HepG2 (cell line): ENCODE data around the gene TTYH2. TPM values are rescaled to one million over a fixed set of nuclear protein-coding genes. Genes with fewer than 3 reads are reported as not detected.

ENCODE experiments used
- ATAC-seq: fragments of 200-7000 bp; cut with Tn5 transposase; 3 replicates; pipeline ENCODE4 v1.9.1; 2020; ENCODE audit warnings: mild to moderate bottlenecking, moderate library complexity
- BruUV-seq: library from RNA; stranded (reverse); fragments of 400-500 nt; replicated peaks from 2 replicates; lab custom pipeline; 2021; lab: Mats Ljungman, UMichigan
- CTCF ChIA-PET: fragments of 300-600 bp; formaldehyde crosslinking; extraction: SDS; loops from one replicate; lab custom pipeline; 2021; ENCODE audit warnings: low total read pairs, inconsistent platforms, low intra/inter-chr PET ratio; lab: Yijun Ruan, JAX
- POLR2A ChIA-PET: fragments of 350-600 bp; sonication (Branson Sonifier 250); formaldehyde crosslinking; loops from one replicate; lab custom pipeline; 2020; ENCODE audit warnings: antibody characterized with exemption, inconsistent platforms; lab: Yijun Ruan, JAX
- DNase-seq: peaks from one replicate; pipeline ENCODE4 v3.0.0-alpha.2; 2015; ENCODE audit warnings: low spot score
- FAIRE-seq: peaks from 3 replicates; lab custom pipeline; 2011; peaks lifted over from hg19 to GRCh38; lab: Jason Lieb, UNC
- H2AFZ ChIP-seq: one replicate; pipeline ENCODE4 v1.6.1; 2011; ENCODE audit warnings: low read length, inconsistent platforms
- H3K27ac ChIP-seq: fragments of 300-600 bp; 3 replicates; pipeline ENCODE4 v1.8.0; 2011; ENCODE audit warnings: mixed run types, mild to moderate bottlenecking, mixed read lengths, low read length, inconsistent platforms; ENCODE audit not compliant: insufficient read depth; ENCODE audit errors: extremely low read length
- H3K27me3 ChIP-seq, 2 experiments: fragments of 200-600 bp in 1 of 2; 2 replicates in 1 of 2; 3 replicates in 1 of 2; pipeline versions ENCODE4 v1.6.0 to v1.8.0; 2011; ENCODE audit warnings: low read length in 2 of 2, mild to moderate bottlenecking in 2 of 2, moderate library complexity in 2 of 2, inconsistent platforms in 1 of 2; ENCODE audit not compliant: insufficient read depth in 2 of 2, control insufficient read depth in 1 of 2
- H3K36me3 ChIP-seq, 2 experiments: fragments of 200-600 bp in 1 of 2; replicated peaks in 1 of 2; 2 replicates in 1 of 2; 3 replicates in 1 of 2; pipeline versions ENCODE4 v1.5.1 to v1.8.0; 2011; ENCODE audit warnings: low read length in 2 of 2, inconsistent platforms in 1 of 2; ENCODE audit not compliant: insufficient read depth in 2 of 2, control insufficient read depth in 1 of 2
- H3K4me1 ChIP-seq: 2 replicates; pipeline ENCODE4 v1.5.1; 2012; ENCODE audit warnings: low read length, inconsistent platforms; ENCODE audit not compliant: insufficient read depth
- H3K4me2 ChIP-seq: 2 replicates; pipeline ENCODE4 v1.6.0; 2011; ENCODE audit warnings: low read depth, low read length, inconsistent platforms
- H3K4me3 ChIP-seq, 3 experiments: fragments of 200-600 bp in 1 of 3; sonication (generic), shearing (Covaris generic) in 1 of 3; replicated peaks in 1 of 3; 2 replicates each; pipeline ENCODE4 v1.5.1; 2011 to 2016; ENCODE audit warnings: low read length in 3 of 3, inconsistent platforms in 2 of 3, low read depth in 2 of 3, mild to moderate bottlenecking in 2 of 3, control low read depth in 1 of 3, mixed read lengths in 1 of 3; ENCODE audit not compliant: insufficient read depth in 1 of 3
- H3K79me2 ChIP-seq: one replicate; pipeline ENCODE4 v1.6.1; 2011; ENCODE audit warnings: low read length, inconsistent platforms; ENCODE audit not compliant: insufficient read depth
- H3K9ac ChIP-seq: 2 replicates; pipeline ENCODE4 v1.6.0; 2011; ENCODE audit warnings: mild to moderate bottlenecking, low read depth, low read length, inconsistent platforms; ENCODE audit not compliant: insufficient read depth
- H3K9me3 ChIP-seq: 2 replicates; pipeline ENCODE4 v1.5.1; 2012; ENCODE audit warnings: mild to moderate bottlenecking, low read length
- H4K20me1 ChIP-seq: 2 replicates; pipeline ENCODE4 v1.6.0; 2011; ENCODE audit warnings: inconsistent platforms, mild to moderate bottlenecking, low read length, moderate library complexity; ENCODE audit not compliant: insufficient read depth
- DMAP1 ChIP-seq: IDR thresholded peaks from 2 replicates; pipeline ENCODE4 v1.6.1; 2016
- NFKB2 ChIP-seq: sonication (generic); formaldehyde crosslinking; IDR thresholded peaks from 2 replicates; pipeline ENCODE4 v1.4.0; 2020; ENCODE audit warnings: missing genetic modification reagents, borderline replicate concordance
- SP1 ChIP-seq, 2 experiments: fragments of 450-650 bp in 1 of 2; sonication (generic) in 1 of 2; formaldehyde crosslinking in 1 of 2; IDR thresholded peaks; 2 replicates each; pipeline versions ENCODE4 v1.4.0 to v1.6.1; 2016 to 2020; ENCODE audit warnings: missing genetic modification reagents in 1 of 2
- ZMYM3 ChIP-seq: sonication (generic); formaldehyde crosslinking; IDR thresholded peaks from 2 replicates; pipeline ENCODE4 v1.5.1; 2020; ENCODE audit warnings: mild to moderate bottlenecking, missing genetic modification reagents
- ZNF101 ChIP-seq: sonication (generic); formaldehyde crosslinking; IDR thresholded peaks from 2 replicates; pipeline ENCODE4 v1.4.0; 2020; ENCODE audit warnings: mild to moderate bottlenecking, low read depth, missing genetic modification reagents, borderline replicate concordance
- ZNF207 ChIP-seq: fragments of 450-650 bp; IDR thresholded peaks from 2 replicates; pipeline ENCODE4 v1.6.1; 2016; ENCODE audit warnings: antibody characterized with exemption, borderline replicate concordance
- ZNF230 ChIP-seq: sonication (generic); formaldehyde crosslinking; IDR thresholded peaks from 2 replicates; pipeline ENCODE4 v1.4.0; 2020; ENCODE audit warnings: mild to moderate bottlenecking, missing genetic modification reagents
- WGBS: methylation state at CpG from one replicate; pipeline ENCODE4 v1.1.6; 2017; ENCODE audit warnings: low lambda C conversion rate; 5-methylcytosine and 5-hydroxymethylcytosine counted together
- in situ Hi-C: cut with HindIII; loops from 2 replicates; pipeline ENCODE4 v1.10.0; 2017; ENCODE audit warnings: low pct_unique_long_range_greater_than_20kb; ENCODE audit not compliant: extremely low pct_ligation_motif_present
- intact Hi-C: fragments of 100-400 bp; cut with micrococcal nuclease; formaldehyde crosslinking; loops from one replicate; pipeline ENCODE4 v1.10.0; 2022; ENCODE audit not compliant: unreplicated experiment
- polyA plus RNA-seq, 8 experiments: library from polyadenylated mRNA; depleted of rRNA in 3 of 8; stranded (reverse) in 7 of 8; unstranded in 1 of 8; fragments of >200 nt; fragmentation: Illumina TruSeq in 4 of 8; extraction: Trizol in 4 of 8; gene quantifications; 2 replicates each; pipeline versions ENCODE4 v1.2.1 to v1.2.3, GENCODE V29; 2011 to 2016; ENCODE audit warnings: low read depth in 4 of 8, missing spikeins in 1 of 8, mixed read lengths in 1 of 8; ENCODE audit not compliant: insufficient read depth in 1 of 8
- total RNA-seq, 5 experiments: library from RNA; depleted of rRNA; stranded (reverse); fragments of >200 nt; fragmentation: Illumina TruSeq; extraction: Trizol; gene quantifications; 2 replicates each; pipeline ENCODE4 v1.2.3, GENCODE V29; 2016; ENCODE audit warnings: low read depth in 1 of 5
- TF ChIP-seq, protein P1 (sequence below): sonication (generic); formaldehyde crosslinking; IDR thresholded peaks from 2 replicates; pipeline ENCODE4 v1.4.0; 2020; ENCODE audit warnings: missing genetic modification reagents
- TF ChIP-seq, protein P2 (sequence below), 2 experiments: fragments of 450-650 bp in 1 of 2; sonication (generic) in 1 of 2; formaldehyde crosslinking; IDR thresholded peaks; 2 replicates each; pipeline versions ENCODE4 v1.5.0 to v1.8.0; 2020 to 2022; ENCODE audit warnings: mild to moderate bottlenecking in 1 of 2, missing genetic modification reagents in 1 of 2
- TF ChIP-seq, protein P3 (sequence below): sonication (generic); formaldehyde crosslinking; IDR thresholded peaks from 2 replicates; pipeline ENCODE4 v1.8.1; 2022; ENCODE audit warnings: low read depth, mild to moderate bottlenecking, missing genetic modification reagents
- TF ChIP-seq, protein P4 (sequence below): sonication (generic); formaldehyde crosslinking; IDR thresholded peaks from 2 replicates; pipeline ENCODE4 v1.5.0; 2020; ENCODE audit warnings: missing genetic modification reagents, mild to moderate bottlenecking, borderline replicate concordance

The TTYH2 gene
- total and polyA plus RNA-seq, 2 of the 13 experiments (the other 11 are each of a cell fraction or from before 2014, with no cell fraction given) = 0.77 to 0.96 TPM

DNA sequence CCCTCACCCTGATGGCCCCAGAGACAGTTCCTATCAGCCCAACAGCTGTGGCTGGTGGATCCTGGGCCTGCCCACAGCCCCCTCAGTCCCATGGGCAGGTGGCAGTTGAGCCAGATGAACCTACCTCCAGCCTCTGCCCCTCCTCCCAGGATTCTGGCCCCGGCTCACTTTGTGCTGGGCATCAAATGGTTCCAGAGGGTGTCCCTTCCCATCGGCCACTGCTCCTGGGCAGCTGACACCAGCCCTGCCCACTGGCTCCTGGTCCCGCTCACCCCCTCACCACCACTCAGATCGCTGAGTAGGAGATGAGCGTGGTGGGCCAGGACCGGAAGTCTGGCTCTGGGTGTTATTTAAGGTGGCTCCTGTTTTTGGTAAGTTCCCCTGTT is 2.0 kb downstream of the TTYH2 start:
- FAIRE-seq (no peak), DNase-seq (no peak)
- peaks cover 0 to 8% of the 10 kb centered on the region in 2 experiments; a peak in 3 of 5 replicates for H3K27me3 ChIP-seq
- POLR2A ChIA-PET = no interaction called here
- H3K36me3 ChIP-seq = peaks cover 2 to 7% of the 10 kb centered on the region in 2 experiments; a peak in 2 of 5 replicates
- no peaks in the 10 kb centered on the region for H3K79me2 ChIP-seq
- CTCF ChIA-PET = no interaction called here
- WGBS = 77% methylated on average over 4 of the region's 6 CpGs
- no peak overlapping the region for H3K9ac ChIP-seq
- peaks cover 48% of the 10 kb centered on the region for H3K4me1 ChIP-seq
- intact Hi-C loops = no loop called here
- no peak overlapping the region for H3K4me2 ChIP-seq
- no peaks in the 10 kb centered on the region for H3K9me3 ChIP-seq
- H3K27ac ChIP-seq = no peak overlapping the region
- H3K4me3 ChIP-seq = no peak overlapping the region
- BruUV-seq = no TSS peak
- TF ChIP-seq, protein P1, sequence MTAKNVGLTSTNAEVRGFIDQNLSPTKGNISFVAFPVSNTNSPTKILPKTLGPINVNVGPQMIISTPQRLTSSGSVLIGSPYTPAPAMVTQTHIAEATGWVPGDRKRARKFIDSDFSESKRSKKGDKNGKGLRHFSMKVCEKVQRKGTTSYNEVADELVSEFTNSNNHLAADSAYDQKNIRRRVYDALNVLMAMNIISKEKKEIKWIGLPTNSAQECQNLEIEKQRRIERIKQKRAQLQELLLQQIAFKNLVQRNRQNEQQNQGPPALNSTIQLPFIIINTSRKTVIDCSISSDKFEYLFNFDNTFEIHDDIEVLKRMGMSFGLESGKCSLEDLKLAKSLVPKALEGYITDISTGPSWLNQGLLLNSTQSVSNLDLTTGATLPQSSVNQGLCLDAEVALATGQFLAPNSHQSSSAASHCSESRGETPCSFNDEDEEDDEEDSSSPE = no peak
- TF ChIP-seq NFKB2 (CRISPR knock-in tag) (no peak), SP1 (IDR thresholded peaks at IDR 0.05) (no peak), SP1 (CRISPR knock-in tag; IDR thresholded peaks at IDR 0.05) (no peak), ZNF101 (CRISPR knock-in tag) (no peak), ZNF230 (no peak), DMAP1 (CRISPR knock-in tag) (no peak), ZMYM3 (CRISPR knock-in tag) (no peak), ZNF207 (no peak)
- TF ChIP-seq, protein P2, sequence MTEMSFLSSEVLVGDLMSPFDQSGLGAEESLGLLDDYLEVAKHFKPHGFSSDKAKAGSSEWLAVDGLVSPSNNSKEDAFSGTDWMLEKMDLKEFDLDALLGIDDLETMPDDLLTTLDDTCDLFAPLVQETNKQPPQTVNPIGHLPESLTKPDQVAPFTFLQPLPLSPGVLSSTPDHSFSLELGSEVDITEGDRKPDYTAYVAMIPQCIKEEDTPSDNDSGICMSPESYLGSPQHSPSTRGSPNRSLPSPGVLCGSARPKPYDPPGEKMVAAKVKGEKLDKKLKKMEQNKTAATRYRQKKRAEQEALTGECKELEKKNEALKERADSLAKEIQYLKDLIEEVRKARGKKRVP (CRISPR knock-in tag; IDR thresholded peaks at IDR 0.05) = no peak
- TF ChIP-seq, protein P3, sequence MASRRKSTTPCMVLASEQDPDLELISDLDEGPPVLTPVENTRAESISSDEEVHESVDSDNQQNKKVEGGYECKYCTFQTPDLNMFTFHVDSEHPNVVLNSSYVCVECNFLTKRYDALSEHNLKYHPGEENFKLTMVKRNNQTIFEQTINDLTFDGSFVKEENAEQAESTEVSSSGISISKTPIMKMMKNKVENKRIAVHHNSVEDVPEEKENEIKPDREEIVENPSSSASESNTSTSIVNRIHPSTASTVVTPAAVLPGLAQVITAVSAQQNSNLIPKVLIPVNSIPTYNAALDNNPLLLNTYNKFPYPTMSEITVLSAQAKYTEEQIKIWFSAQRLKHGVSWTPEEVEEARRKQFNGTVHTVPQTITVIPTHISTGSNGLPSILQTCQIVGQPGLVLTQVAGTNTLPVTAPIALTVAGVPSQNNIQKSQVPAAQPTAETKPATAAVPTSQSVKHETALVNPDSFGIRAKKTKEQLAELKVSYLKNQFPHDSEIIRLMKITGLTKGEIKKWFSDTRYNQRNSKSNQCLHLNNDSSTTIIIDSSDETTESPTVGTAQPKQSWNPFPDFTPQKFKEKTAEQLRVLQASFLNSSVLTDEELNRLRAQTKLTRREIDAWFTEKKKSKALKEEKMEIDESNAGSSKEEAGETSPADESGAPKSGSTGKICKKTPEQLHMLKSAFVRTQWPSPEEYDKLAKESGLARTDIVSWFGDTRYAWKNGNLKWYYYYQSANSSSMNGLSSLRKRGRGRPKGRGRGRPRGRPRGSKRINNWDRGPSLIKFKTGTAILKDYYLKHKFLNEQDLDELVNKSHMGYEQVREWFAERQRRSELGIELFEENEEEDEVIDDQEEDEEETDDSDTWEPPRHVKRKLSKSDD (CRISPR knock-in tag) = no peak
- TF ChIP-seq, protein P4, sequence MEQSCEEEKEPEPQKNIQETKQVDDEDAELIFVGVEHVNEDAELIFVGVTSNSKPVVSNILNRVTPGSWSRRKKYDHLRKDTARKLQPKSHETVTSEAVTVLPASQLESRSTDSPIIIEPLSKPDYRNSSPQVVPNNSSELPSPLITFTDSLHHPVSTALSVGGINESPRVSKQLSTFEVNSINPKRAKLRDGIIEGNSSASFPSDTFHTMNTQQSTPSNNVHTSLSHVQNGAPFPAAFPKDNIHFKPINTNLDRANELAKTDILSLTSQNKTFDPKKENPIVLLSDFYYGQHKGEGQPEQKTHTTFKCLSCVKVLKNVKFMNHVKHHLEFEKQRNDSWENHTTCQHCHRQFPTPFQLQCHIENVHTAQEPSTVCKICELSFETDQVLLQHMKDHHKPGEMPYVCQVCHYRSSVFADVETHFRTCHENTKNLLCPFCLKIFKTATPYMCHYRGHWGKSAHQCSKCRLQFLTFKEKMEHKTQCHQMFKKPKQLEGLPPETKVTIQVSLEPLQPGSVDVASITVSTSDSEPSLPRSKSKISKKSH = no peak
- TF ChIP-seq, all 625 proteins: peak for 0
- ATAC-seq = no peak
- Histone ChIP-seq H4K20me1 (peaks cover 9% of the 10 kb centered on the region; the same call in 1 of the 2 replicates), H2AFZ (no peak overlapping the region)
- in situ Hi-C loops = no loop called here
